ENCODE data around the gene ACOT11. TPM values are rescaled to one million over a fixed set of nuclear protein-coding genes. Genes with fewer than 3 reads are reported as not detected.
"Not testable (repeated sequence)": the region's sequence is repeated elsewhere in the genome, so short reads cannot be mapped to it uniquely, and the experiment has no call there.

ACOT11 gene
- total RNA-seq, 1 donor from 2014 or later = 1.6 TPM

GRCh38 chr1:54635804-54636203, 87.8 kb downstream of the ACOT11 start:
- H3K4me3 Mint-ChIP-seq; H3K27ac Mint-ChIP-seq; H3K4me1 Mint-ChIP-seq; H3K36me3 Mint-ChIP-seq (ENCODE audit: low read depth); DNase-seq; intact Hi-C loops (cut with micrococcal nuclease); H3K9me3 Mint-ChIP-seq: not testable (repeated sequence)
- H3K27me3 Mint-ChIP-seq = peaks cover 10% of the 10 kb centered on the region

GRCh38 chr1:54636461-54637446, 88.7 kb downstream of the ACOT11 start:
- H3K36me3 Mint-ChIP-seq (ENCODE audit: low read depth); DNase-seq; H3K9me3 Mint-ChIP-seq; intact Hi-C loops (cut with micrococcal nuclease); H3K27ac Mint-ChIP-seq; H3K4me1 Mint-ChIP-seq; H3K4me3 Mint-ChIP-seq: not testable (repeated sequence)
- peaks cover 10% of the 10 kb centered on the region for H3K27me3 Mint-ChIP-seq

GRCh38 chr1:54640361-54640760, 92.3 kb downstream of the ACOT11 start:
- H3K9me3 Mint-ChIP-seq = peaks cover 6% of the 10 kb centered on the region
- DNase-seq = no peak
- no peaks in the 10 kb centered on the region for H3K36me3 Mint-ChIP-seq (ENCODE audit: low read depth)
- intact Hi-C loops (cut with micrococcal nuclease) = no loop called here
- no peaks in the 10 kb centered on the region for H3K4me1 Mint-ChIP-seq
- peaks cover 5% of the 10 kb centered on the region for H3K27me3 Mint-ChIP-seq
- no peak overlapping the region for H3K27ac Mint-ChIP-seq
- no peak overlapping the region for H3K4me3 Mint-ChIP-seq

GRCh38 chr1:54640863-54641836, 93.1 kb downstream of the ACOT11 start, which contains the start of gene MROH7:
MROH7 (plus strand) TSS chr1:54641786; CDS start chr1:54652927, 11,141 bp downstream.
- Mint-ChIP-seq H3K27me3 (peaks cover 5% of the 10 kb centered on the region), H3K4me3 (no peak within 1 kb of the TSS), H3K27ac (no peak within 1 kb of the TSS), H3K9me3 (peaks cover 6% of the 10 kb centered on the region), H3K36me3 (ENCODE audit: low read depth) (no peaks in the 10 kb centered on the region), H3K4me1 (no peaks in the 10 kb centered on the region)
- intact Hi-C loops (cut with micrococcal nuclease) = no loop called here
- DNase-seq = no peak

- peaks cover 5% of the 10 kb centered on the region for H3K27me3 Mint-ChIP-seq
- no peak for DNase-seq
- intact Hi-C loops (cut with micrococcal nuclease) = no loop called here
- no peaks in the 10 kb centered on the region for H3K36me3 Mint-ChIP-seq (ENCODE audit: low read depth)
- peaks cover 6% of the 10 kb centered on the region for H3K9me3 Mint-ChIP-seq
- H3K4me3 Mint-ChIP-seq = no peak overlapping the region
- H3K4me1 Mint-ChIP-seq = no peaks in the 10 kb centered on the region
- no peak overlapping the region for H3K27ac Mint-ChIP-seq
These were observed 95.7 kb downstream of the ACOT11 start for GRCh38 chr1:54643736-54644135.

GRCh38 chr1:54645806-54646676, 98.0 kb downstream of the ACOT11 start:
- Mint-ChIP-seq H3K27ac (no peak overlapping the region), H3K4me3 (no peak overlapping the region), H3K9me3 (peaks cover 6% of the 10 kb centered on the region), H3K4me1 (no peaks in the 10 kb centered on the region), H3K27me3 (peaks cover 13% of the 10 kb centered on the region), H3K36me3 (ENCODE audit: low read depth) (no peaks in the 10 kb centered on the region)
- DNase-seq = no peak
- intact Hi-C loops (cut with micrococcal nuclease) = no loop called here

- DNase-seq = no peak
- no peak overlapping the region for H3K27ac Mint-ChIP-seq
- H3K36me3 Mint-ChIP-seq (ENCODE audit: low read depth) = no peaks in the 10 kb centered on the region
- intact Hi-C loops (cut with micrococcal nuclease) = no loop called here
- peaks cover 15% of the 10 kb centered on the region for H3K27me3 Mint-ChIP-seq
- H3K4me3 Mint-ChIP-seq = no peak overlapping the region
- no peaks in the 10 kb centered on the region for H3K9me3 Mint-ChIP-seq
- no peaks in the 10 kb centered on the region for H3K4me1 Mint-ChIP-seq
These were observed 101.3 kb downstream of the ACOT11 start for GRCh38 chr1:54649130-54649898.

GRCh38 chr1:54649921-54650320, 101.9 kb downstream of the ACOT11 start:
- Mint-ChIP-seq H3K36me3 (ENCODE audit: low read depth) (no peaks in the 10 kb centered on the region), H3K4me1 (no peaks in the 10 kb centered on the region), H3K9me3 (no peaks in the 10 kb centered on the region), H3K4me3 (no peak overlapping the region), H3K27me3 (peaks cover 15% of the 10 kb centered on the region), H3K27ac (no peak overlapping the region)
- no peak for DNase-seq
- intact Hi-C loops (cut with micrococcal nuclease) = no loop called here

GRCh38 chr1:54650417-54650816, 102.4 kb downstream of the ACOT11 start:
- H3K9me3 Mint-ChIP-seq = no peaks in the 10 kb centered on the region
- no peaks in the 10 kb centered on the region for H3K4me1 Mint-ChIP-seq
- peaks cover 15% of the 10 kb centered on the region for H3K27me3 Mint-ChIP-seq
- H3K36me3 Mint-ChIP-seq (ENCODE audit: low read depth) = no peaks in the 10 kb centered on the region
- DNase-seq = no peak
- H3K27ac Mint-ChIP-seq = no peak overlapping the region
- no peak overlapping the region for H3K4me3 Mint-ChIP-seq
- intact Hi-C loops (cut with micrococcal nuclease) = no loop called here

- no peaks in the 10 kb centered on the region for H3K36me3 Mint-ChIP-seq (ENCODE audit: low read depth)
- no peaks in the 10 kb centered on the region for H3K4me1 Mint-ChIP-seq
- no peak for DNase-seq
- H3K27me3 Mint-ChIP-seq = peaks cover 15% of the 10 kb centered on the region
- no peaks in the 10 kb centered on the region for H3K9me3 Mint-ChIP-seq
- no peak overlapping the region for H3K4me3 Mint-ChIP-seq
- intact Hi-C loops (cut with micrococcal nuclease) = no loop called here
- no peak overlapping the region for H3K27ac Mint-ChIP-seq
These were observed 103.6 kb downstream of the ACOT11 start for GRCh38 chr1:54651608-54652007.

GRCh38 chr1:54652168-54652567, 104.1 kb downstream of the ACOT11 start:
- DNase-seq = no peak
- no peak overlapping the region for H3K4me3 Mint-ChIP-seq
- H3K4me1 Mint-ChIP-seq = no peaks in the 10 kb centered on the region
- H3K9me3 Mint-ChIP-seq = no peaks in the 10 kb centered on the region
- H3K27ac Mint-ChIP-seq = no peak overlapping the region
- intact Hi-C loops (cut with micrococcal nuclease) = no loop called here
- peaks cover 15% of the 10 kb centered on the region for H3K27me3 Mint-ChIP-seq
- no peaks in the 10 kb centered on the region for H3K36me3 Mint-ChIP-seq (ENCODE audit: low read depth)

- Mint-ChIP-seq H3K36me3 (ENCODE audit: low read depth) (no peaks in the 10 kb centered on the region), H3K4me3 (no peak overlapping the region), H3K27ac (no peak overlapping the region), H3K4me1 (no peaks in the 10 kb centered on the region), H3K9me3 (peaks cover 2% of the 10 kb centered on the region), H3K27me3 (peaks cover 15% of the 10 kb centered on the region)
- intact Hi-C loops (cut with micrococcal nuclease) = no loop called here
- DNase-seq = no peak
These were observed 105.0 kb downstream of the ACOT11 start for GRCh38 chr1:54653036-54653435.

Data from activated CD4-positive, alpha-beta T cell treated with anti-CD3 and anti-CD28 coated beads, Interleukin-2, amount 10 ng/mL, durations not matched to agents 24 days and 14 days (primary cell).